T-helper 9 cell (primary cell): ENCODE data around the gene AGO3.

Experiments
- DNase-seq: peaks from one replicate; pipeline ENCODE4 v3.0.0-alpha.2; 2020

The AGO3 gene

DNA sequence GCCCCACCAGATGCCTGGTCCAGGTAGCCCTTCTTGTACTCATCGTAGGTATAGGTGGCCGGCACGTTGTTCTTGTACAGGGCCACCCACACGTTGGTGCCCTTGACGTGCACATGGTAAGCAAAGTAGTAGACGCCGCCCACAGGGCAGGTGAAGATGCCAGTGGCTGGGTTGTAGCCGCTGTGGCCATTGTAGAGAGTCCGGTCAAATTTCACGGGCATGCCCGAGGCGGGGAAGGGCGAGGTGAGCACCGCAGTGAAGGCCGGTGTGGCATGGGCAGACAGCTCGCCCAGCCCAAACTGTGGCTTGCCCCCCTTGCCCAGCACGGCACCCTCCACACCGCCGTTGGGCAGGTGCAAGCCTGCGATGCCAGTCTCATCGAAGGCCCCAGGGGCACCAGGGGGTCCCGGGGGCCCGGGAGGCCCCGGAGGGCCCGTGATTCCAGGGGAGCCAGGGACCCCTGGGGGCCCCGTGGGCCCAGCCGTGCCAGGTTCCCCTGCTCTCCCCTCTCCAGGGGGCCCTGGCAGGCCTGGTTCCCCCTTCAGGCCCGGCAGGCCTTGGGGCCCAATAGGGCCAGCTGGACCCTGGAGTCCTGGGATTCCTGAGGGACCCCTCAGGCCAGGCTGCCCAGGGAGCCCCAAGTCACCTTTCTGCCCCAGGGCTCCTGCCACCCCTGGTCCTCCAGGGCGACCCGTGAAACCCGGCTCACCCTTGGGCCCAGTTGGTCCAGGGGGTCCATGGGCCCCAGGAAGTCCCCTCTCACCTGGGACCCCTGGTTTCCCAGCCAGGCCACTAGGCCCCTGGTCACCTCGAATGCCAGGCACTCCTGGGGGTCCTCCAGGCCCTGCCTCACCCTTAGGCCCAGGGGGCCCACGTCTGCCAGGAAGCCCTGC is 167.0 kb downstream of the AGO3 start:
- no peak for DNase-seq

DNA sequence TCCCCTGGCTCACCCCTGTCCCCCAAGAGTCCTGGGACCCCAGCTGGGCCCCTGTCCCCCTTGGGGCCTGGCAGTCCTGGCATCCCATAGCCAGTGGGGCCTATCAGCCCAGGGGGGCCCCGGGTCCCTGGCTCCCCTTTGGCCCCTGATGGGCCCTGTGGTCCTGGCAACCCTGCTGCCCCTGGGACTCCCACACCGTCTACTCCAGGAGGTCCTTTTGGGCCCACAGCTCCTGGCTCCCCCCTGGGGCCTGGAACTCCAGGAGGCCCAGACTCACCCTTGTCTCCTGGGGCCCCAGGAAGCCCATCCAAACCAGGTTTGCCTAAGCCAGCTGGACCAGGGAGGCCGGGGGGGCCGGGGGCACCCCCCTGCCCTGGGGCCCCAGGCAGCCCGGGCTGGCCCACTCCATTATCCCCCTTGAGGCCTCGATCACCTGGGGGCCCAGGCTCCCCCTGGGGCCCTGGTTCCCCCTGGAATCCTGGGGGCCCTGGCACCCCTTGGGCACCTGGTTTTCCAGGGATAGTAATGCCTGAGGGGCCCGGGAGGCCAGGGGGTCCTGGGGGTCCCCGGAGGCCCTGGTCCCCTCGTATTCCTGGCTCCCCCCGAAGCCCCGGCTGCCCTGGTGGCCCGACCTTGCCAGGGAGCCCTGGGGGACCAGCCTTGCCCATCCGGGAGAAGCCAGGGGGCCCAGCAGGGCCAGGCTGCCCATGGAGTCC is 167.9 kb downstream of the AGO3 start:
- no peak for DNase-seq

DNA sequence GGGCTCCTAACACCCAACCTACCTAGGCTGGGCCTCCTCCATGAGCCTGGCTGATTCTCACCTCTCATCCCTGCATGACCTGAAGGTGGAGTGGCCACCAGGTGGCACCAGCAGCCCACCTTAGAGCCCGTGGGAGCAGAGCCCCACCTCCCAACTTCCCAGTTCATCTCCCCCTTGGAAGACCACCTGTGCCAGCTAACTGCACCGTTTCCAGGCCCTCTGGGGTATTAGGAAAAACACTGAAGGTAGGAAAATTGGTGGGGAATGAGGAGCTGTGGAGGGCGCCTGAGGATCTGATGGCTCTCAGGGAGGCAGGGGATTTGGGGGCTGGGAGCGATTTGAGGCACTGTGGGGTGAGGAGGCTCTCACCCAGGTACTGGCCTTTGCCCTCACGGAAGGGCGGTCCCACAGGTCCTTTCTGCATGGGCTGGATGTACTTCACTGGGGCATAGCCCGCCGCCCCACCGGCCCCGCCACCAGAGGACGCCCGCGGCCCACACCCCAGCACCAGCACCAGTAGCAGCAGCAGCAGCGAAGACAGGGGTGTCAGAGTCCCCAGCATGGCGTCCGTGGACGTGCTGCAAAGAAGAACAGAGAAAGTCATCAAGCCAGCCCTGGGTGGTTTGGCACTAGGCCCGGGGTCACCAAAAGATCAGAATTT is 168.9 kb downstream of the AGO3 start:
- peak; percentile 72 for DNase-seq

DNA sequence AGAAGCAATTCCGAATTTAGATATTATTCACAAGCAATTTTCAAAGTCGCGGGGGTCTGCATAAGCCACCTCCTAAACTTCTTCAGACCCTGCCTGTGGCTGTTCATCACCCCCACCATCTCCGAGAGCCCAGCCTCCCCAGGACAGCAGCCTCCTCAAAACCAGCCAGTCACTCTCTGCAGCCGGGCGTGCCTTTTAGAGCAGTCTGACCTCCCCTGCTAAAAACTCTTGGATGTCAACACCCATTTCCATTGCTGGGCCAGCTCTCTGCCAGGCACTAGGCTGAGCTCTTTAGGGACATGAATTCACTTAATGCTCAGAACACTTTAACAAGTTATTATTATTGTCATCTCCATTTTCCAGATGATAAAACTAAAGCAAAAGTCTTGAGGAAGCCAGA is 169.5 kb downstream of the AGO3 start:
- no peak for DNase-seq

DNA sequence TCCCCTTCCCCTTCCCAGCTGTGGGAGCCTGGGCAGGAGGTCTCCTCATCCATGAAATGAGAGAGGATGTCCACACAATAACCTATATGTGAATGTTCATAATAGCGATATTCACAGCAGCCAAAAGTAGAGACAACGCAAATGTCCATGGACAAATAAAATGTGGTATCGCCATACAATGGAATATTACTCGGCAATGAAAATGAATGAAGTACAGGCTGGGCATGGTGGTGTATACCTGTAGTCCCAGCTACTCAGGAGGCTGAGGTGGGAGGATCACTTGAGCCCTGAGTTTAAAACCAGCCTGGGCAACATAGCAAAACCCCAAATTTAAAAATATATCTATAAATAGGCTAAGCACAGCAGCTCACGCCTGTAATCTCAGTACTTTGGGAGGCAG is 170.6 kb downstream of the AGO3 start:
- DNase-seq: no peak

DNA sequence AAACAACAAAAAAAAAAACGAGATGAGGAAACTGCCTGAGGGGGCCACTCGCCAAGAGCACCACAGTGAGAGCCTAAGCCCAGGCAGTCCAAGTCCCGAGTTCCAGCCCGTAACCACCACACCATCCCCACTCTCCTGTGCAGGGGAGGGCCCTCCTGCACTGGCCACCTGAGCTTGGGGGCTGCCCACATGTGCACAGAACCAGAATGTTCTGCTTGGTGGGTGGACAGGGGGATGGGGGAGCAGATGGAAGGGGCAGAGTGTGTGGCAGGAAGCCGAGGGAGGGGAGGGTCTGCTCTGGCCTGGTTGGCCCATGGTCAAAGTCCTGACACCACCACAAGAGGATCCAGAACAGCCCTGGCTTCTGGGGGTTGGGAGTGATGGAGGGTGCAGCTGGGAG is 175.4 kb downstream of the AGO3 start:
- no peak for DNase-seq

DNA sequence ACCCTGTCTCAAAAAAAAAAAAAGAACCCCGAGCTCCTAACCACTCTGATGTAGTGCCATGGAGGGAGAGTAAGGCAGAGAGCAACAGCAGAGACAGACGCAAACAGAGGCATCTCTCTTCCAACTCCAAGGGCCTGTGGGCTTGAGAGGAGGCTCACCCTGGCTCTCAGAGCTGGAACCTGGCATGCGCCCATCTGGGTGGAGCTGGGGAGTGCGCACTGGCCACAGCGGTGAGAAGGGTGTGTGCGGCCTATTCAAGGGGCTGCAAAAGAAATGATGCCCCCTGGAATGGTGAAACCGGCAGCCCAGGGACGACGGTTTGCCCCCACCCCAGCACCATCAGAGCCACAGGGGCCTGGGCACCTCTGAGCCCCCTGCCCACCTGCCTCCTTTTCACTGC is 176.5 kb downstream of the AGO3 start:
- DNase-seq: no peak

DNA sequence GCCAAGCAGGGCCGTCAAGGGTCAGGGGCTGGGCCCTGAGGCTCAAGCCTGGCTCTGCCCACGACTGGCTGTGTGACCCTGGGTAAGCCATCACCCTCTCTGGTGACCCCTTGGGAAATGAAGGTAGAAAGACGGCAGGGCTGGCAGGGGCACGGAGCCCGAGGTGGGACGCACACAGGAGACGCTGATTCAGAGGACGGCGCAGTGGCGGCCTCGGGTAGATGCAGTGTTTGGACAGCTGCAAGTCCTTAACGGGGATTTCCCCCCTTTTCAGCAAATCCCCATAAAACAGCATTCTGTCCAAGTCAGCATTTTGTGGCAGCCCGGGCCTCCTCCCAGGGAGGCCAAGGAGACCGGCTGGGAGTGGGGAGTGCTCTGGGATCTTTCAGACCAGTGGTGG is 177.4 kb downstream of the AGO3 start:
- DNase-seq: no peak

DNA sequence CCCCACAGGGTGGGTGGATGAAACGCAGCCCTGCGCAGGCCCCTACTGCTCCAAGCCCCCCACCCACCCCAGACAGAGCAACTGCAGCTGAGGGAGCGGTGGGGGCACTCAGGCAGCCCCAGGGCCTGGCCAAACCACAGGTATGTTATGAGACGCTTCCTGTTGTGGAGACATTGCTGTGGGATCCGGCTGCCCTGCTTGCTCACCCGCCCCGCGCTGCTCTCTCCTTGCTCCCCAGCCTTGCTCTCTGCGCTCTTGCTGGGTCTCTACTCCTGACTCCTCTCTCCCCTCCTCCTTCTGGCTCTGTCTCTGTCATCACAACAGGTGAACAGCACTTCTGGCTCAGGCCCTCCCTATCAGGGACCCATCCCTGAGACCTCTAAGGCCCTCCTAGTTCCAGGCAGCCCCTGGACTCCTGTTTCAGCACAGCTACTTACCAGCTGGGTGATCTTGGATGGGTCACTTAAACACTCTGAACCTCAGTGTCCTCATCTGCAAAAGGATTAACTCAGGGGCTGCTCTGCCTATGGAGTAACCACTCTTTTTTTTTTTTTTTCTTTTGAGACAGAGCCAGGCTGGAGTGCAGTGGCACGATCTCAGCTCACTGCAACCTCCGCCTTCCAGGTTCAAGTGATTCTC is 178.3 kb downstream of the AGO3 start:
- peak; percentile 18 for DNase-seq

DNA sequence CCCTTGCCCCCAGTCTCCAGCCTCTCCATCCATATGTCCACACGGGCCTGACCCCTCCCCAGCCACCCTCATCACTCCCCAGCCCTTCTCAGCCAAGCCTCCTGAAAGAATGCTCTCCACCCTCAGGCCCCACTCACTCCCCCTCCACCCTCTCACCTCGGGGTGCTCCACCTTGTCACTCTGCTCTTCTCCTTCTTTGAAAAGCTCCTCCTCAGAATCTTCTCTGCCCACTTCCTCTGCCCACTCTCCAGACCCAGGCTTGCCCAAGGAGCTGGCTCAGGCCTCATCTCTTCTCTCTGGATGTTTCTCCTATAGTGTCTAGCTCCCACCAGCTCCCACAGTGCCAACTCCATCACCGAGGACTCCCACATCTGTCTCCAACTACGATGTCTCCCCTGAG is 180.2 kb downstream of the AGO3 start:
- no peak for DNase-seq

DNA sequence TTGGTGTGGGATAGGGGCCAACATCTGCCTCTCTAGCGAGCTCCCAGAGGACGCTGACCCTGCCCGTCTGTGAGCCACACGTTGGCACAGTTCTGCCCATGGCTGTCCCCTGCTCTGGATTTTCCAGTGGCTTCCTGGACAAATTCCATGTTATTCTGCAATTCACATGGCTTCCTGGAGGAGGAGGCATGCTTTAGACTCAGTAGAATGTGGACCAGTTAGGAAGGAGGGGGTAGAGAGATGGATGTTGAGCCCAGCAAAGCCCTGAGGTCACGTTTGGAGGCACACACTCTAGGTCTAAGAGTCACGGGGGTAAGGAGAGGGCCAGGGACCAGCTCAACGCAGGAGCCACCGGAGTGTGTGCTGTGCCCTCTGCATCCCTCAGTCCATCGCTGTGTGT is 181.9 kb downstream of the AGO3 start:
- no peak for DNase-seq

DNA sequence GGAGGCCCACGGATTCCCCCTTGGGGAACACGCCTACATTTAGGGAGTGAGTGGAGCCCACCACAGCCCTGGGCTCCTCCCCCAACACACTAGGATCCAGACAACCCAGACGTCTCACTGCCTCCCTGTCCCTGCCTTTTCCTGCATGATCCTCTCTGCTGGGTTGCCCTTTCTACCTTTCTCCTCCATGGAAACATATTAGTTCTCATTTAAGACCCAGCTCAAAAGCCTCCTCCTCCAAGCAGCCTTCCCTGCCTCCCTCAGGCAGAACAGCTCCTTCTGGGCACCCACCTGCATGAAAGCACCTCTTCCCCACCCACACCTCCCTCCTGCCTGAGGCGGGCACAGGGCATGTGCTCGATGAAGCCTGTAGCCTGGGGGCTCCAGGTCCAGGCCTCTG is 183.5 kb downstream of the AGO3 start:
- no peak for DNase-seq

DNA sequence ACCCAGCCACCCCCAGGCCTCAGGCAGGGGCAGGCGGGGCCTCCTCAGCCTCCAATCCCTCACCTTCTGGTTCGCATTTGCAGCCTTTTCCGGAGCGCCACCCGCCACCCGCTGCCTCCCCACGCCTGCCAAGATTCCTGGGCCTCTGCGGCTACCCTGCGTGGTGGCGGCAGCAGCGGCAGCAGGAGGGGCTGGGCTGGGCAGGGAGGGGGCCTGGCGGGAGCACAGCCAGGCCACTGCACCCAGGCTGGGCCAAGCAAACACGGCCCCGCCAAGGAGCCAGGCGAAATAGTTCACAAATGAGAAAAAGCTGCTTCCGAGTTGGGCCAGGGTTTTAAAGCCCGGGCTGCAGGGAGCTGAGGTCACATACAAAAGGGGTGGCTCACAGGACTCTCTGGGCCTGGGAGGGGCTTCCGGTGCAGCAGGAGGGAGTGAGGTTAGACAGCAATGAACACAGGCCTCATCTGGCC is 184.3 kb downstream of the AGO3 start:
- no peak for DNase-seq

DNA sequence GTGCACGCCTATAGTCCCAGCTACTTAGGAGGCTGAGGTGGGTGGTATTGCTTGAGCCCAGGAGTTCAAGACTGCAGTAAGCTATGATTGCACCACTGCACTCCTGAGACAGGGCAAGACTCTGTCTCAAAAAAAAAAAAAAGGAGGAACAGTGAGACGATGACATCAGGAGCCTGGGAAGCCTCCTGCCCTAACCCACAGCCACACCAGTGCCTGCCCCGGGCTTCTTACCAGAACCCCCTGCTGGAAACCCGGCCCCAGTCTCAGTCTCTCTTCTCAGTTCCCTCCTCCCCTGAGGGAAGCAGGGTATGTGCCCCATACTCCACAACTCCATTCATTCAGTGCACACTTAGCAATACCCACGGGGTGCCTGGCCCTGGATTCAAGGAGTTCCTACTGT is 185.0 kb downstream of the AGO3 start:
- no peak for DNase-seq

DNA sequence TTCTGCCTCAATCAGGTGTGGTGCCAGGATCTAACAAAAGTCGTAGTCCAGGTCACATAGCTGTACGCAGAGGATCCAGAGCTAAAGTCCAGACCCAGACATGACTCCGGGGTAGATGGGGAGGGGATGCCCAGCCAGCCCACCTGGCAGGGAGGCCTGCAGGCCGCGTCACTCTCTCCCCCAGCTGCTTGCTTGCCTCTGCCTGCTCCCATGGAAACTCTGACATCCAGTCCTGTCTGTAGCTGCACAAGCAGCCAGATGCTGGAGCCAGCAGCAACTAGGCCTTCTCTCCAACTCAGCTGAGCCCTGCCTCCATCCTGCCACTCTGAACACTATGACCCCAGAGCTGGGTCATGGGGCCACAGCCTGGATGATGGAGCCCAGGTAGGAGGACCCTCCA is 186.0 kb downstream of the AGO3 start:
- no peak for DNase-seq

DNA sequence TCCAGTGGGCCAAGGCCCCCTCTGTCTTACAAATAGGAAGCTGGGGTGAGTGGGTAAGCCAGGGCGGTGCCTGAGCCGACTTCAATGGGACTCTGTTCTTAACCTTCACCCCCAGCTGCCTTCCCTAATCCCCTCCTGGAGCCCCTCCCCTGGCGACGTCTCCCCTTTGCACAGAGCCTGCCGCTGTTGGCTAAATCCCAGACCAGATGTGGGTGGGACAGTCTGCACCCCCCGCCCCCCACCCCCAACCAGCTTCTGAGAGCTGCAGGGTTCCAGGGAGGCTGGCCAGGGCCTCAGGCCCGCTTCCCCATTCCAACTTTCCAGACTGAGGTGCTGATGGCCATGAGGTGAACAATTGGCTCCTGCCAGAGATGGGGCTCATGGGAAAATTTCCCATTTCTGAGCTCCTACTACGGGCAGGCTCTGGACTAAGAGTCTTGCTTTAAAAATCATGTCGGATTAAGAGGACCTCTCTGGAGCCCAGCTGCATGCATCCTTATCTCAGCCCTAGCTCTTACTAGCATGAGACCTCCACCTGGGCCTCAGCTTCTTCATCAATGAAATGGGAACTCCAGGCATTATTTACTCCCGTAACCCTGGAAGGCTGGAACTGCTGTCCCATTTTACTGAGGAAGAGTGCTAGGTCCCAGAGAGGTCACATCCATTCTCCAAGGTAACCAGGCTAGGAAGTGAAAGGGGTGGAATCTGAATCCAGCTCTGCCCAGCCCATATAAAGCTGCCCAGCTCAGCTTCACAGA is 187.7 kb downstream of the AGO3 start:
- DNase-seq: no peak

DNA sequence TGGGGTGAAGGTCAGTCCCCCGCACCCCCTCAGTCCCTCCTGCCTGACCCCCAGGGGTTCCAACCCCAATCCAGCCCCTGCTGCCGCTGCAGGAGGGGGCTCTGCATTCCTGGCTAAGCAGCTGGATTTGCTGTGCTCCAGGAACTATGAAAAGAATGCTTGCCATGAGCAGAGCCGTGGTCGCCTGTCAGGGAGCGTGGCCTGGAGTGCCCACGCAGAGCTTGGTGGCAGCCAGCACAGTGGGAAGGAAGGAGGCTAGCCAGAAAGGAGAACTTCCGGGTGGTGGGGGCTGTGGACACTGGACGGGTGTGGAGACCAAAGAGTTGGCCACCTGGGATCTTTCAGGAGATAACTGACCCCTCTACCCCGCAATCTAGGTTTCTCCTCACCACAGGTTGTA is 188.6 kb downstream of the AGO3 start:
- no peak for DNase-seq
